HG02763 (cell line): Measurements from ENCODE around the gene SYNE3.
A peak's percentile ranks its signal among the peaks of the same experiment; 100 is the strongest.

Source experiments
- ATAC-seq: cut with Tn5 transposase; IDR thresholded peaks from one replicate; pipeline ENCODE4 v1.9.1; 2021; ENCODE audit warnings: mild to moderate bottlenecking, moderate library complexity; ENCODE audit not compliant: unreplicated experiment

Gene SYNE3

DNA sequence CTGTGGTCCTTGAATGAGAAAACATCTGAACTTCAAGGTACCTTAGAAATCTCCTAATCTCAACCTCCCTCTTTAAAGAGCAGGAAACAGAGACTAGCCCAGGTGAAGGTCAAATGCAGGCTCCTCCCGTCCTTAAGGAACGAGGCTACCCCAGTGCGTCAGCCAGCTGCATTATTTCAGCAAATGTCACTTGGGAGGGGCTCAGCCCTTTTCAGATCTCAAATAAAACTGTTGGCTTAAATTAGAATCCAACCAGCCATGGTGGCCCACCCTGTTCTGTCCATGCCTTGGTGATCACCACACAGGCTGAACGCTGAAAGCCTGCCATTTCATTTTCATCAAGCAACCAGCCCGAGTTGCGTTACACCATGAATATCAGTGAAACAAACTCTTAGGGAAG is 7.0 kb downstream of the SYNE3 start:
- no peak for ATAC-seq

DNA sequence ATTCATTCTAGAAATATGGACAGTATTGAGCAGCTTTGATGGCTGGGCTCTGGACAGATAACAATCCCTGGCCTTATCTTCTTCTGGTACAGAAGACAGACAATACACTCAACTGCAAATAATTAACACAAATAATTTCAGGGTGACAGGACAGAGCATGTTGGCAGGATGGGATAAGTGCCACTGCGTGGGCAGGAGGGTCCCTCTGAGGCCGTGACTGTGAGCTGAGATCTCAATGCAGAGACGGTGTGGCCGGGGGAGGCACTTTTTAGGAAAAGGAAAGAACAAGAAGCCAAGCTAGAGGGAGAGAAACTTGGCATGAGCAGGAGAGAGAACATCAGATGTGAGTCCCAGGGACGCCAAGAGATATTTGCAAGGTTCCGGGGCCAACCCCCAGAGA is 8.1 kb downstream of the SYNE3 start:
- no peak for ATAC-seq

DNA sequence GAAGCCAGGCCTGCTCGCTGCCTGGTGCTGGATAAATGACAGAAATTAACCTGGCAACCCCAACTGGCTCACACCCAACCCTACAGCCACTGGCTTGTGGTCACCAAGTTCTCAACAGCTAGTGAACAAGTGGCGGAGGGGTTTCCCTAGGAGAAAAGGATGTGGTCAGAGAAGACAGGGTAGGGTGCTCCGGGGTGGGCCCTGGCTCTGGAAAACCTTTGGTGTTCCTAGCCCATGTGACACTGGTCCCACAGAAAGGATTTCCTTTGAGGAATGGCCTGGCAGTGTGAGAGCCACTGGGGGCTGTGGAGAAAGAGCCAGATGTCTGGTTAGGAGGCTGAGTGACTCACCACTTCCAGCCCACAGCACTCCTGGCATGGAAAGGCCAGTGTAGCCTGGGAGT is 8.7 kb downstream of the SYNE3 start:
- ATAC-seq = peak; percentile 27

DNA sequence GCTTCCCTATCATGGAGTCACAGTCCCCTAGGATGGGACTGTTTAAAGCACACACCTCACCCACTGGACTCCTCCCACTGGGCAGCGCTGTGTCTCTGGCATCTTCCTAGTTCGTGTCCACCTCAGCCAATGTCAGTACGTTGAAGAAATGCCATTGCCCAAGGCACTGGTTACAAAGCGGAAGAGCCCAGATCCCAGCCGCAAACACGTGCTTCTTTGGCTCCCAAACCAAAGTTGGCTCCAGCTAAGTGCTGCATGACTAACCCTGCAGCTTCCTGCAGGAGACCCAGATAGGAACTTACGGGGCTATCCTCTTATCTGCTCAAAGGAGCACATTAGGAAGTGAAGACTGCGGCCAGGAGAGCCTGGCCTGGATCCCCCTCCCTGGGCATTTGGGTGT is 9.3 kb downstream of the SYNE3 start:
- ATAC-seq = no peak

DNA sequence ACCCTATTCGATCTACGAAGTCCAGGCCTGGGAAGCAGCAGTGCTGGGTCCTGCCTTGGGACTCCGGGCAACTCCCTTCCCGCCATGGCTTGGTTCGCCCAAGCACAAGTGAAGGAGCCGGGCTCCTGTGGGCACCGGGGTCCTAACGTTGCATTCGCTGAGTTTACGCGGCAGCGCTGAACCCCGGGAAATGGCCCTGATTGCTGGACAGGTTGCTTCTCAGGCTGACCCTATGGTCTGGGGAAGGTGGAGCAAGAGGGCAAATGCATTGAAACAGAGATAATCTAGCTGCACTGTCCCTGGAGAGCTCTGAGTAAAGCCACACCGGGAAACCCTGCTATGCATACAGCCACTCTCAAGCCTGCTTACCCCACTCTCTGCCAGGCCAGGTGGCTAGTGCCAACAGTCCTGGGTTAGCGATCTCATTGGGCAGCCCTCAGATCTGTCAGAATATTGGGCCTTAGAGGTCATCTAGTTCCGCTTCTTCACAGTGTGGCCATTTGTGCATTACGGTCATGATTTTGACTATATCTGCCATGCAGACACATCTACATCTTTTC is 11.3 kb downstream of the SYNE3 start:
- ATAC-seq = peak; percentile 57

DNA sequence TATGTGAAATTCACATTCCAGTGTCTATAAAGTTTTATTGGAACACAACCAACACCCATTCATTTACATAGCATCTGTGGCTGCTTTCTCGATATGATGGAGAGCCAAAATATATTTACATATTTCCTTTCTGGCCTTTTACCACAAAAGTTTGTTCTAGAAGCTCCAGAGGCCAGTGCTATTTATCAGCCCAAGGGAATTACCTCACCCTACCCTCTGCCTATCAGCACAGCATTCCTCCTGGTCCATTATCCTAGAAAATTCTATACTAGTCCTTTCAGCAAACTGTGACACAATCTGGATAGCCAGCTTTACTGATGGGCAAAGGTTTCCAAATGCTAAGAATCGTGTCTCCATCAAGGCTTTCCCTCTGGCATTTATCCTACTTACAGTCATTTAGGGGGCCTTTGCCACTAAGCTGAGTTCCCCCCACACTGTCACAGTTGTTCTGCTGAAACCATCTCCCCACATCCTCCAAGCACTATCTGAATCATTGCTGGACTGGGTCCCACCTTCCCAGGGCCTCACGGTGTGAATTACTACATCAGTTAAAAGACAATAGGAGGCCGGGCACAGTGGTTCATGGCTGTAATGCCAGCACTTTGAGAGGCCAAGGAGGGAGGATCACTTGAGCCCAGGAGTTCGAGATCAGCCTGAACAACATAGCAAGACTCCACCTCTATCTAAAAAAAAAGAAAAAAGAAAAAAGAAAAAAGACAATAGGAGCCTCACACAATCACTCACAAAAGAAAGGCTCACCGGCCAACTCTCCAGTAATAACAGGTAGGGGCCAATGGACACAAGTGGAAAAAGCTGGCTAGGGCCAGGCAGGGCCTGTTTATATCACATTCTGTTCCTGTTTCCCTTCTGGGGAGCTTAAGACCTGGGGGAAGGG is 12.1 kb downstream of the SYNE3 start:
- ATAC-seq = no peak

DNA sequence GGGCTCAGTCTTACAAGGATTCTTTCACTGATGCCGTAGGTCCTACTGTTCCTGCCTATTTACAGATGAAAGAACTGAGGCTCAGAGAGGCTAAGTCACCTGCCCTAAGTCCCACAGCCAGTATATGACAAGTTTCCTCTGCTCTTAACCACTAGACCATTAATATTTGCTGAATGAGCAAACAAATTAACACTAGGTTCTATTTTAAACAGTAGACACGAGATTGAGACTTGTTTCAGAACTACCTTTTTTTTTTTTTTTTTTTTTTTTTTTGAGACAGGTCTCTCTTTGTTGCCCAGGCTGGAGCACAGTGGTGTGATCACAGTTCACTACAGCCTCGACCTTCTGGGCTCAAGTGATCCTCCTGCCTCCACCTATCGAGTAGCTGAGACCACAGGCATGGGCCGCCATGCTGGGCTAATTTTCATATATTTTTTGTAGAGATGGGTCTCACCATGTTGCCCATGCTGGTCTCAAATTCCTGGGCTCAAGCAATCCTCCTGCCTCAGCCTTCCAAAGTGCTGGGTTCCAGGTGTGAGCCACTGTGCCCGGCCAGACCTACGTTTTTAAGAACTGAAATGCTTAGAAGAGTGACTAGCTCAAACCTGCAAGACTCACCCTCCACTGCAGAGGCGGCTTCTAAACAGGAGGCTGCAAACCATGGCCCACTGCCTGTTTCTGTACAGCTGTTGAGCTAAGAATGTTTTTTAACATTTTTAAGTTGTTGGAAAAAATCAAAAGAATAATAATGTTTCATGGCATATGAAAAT is 12.9 kb downstream of the SYNE3 start:
- peak; percentile 43 for ATAC-seq

DNA sequence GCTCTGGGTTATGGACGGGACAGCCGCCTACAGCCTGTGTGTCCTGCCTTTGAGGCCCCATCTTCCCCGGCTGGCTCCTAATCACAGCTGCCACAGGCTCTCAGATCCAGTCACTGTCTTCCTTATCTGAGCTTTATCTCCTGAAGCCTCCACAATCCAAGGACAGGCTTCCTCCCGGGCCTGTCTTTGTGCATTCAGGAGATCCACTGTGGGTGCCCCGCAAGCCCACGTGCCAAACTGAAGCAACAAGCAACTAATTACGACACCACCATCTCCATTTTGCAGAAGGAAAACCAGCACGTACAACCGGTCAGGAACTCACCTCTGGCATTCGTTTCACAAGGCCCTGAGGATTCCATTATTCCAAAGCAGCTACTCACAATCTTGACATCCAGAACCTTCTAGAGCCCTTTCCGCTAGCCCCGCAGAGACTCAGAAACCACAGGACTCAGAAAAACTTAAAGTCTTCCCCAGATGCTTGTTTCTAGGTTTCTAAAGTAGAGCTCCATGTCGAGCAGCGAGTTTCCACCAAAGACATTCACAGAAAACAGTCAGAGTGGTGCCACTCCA is 14.0 kb downstream of the SYNE3 start:
- ATAC-seq = no peak

DNA sequence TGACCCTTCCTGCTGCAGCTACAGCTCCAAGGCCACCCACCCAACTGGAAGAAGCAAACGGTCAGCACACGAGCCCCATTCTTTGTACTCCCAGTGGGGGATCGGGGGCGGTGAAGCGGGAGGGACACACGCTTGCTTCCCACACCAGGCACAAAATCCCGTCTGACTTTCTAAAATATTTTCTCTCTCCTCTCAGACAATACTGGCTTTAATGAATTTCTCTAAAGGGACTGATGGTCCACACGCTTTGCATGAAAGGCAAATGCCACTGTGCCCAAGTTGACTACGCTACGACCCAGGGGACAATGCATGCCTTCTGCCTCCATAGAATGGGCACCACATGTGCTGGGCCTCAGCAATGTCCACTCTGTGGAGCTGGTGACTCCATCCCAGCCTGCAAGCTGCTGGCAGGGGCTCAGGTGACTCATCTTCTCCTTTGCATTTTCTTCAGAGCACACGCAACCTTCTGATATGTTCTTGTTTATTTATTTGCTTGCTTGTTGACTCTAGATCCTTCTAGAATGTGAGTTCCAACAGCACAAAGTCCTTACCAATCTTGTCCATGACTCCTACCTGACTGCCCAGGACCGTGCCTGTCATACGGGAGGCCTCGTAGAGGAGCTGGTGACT is 15.6 kb downstream of the SYNE3 start:
- ATAC-seq = no peak

DNA sequence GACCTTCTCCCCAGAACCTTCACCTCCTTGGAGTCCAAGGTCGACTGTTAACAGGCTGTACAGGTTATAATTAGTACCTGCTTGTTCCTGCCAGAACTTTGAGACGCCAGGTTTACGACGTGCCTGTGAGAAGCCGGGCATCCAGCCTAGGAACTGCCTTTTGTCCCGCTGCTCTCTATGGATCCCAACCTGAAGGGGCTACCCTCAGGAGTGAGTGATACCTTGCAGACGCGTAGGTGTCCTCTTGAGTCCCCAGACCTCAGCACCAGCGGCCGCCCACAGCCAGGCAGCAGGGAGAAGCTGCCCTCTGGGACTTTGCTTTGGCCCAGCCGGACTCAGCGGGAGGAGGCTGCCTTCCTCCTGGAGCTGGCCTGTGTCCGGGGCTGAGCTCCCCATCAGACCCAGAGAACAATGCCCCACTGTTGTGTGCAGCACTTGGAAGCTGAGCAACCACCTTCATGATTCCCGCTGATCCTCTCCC is 16.2 kb downstream of the SYNE3 start:
- ATAC-seq = no peak

DNA sequence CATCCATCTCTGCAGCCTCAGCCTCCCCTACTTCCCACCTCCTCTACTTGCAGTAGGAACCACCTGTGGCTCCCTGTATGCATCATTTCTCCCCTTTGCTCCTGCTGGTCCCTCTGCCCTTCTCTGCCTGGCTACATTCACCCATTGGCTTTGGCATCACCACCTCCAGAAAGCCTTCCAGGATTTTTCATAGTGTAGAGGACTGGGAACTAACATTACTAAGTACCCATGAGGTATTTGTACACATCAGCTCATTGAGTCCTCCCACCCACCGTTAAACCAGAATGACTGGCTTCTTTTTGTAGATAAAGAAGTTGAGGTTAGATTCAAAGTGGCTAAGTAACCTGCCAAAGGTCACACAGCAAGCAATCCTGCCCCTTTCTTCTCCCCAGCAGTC is 17.1 kb downstream of the SYNE3 start:
- no peak for ATAC-seq

DNA sequence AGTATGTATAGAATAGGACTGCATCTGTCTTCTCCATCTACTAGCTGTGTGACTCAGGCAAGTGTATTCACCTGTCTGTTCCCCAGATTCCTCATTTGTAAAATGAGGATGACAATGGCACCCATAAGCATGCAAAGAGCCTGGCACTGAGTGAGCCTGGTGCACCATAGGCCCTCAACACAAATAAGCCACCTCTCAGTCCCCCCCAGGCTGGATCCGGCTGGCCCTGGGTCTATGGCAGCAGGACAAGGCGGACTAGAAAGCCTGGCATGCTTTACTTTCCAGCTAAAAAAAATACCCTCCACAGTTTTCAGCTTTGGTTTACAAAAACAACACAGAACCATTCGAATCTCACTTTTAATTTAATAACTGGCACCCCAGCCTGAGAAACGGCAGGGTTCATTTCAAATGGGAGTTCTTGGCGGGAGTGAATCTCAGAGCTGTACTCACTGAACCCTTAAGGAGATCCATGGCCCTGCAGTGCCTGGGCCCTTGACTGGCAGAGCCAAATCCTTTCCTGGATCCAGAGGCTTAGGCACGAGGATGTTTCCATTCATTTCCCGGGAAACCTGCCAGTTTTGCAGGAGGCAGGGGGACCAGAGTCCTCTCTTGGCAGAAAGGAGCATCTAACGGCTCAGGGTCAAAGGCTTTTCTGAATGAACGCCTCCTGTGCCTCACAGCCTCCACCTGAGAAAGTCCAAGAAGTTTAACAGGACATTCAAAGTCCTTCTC is 17.7 kb downstream of the SYNE3 start:
- no peak for ATAC-seq

DNA sequence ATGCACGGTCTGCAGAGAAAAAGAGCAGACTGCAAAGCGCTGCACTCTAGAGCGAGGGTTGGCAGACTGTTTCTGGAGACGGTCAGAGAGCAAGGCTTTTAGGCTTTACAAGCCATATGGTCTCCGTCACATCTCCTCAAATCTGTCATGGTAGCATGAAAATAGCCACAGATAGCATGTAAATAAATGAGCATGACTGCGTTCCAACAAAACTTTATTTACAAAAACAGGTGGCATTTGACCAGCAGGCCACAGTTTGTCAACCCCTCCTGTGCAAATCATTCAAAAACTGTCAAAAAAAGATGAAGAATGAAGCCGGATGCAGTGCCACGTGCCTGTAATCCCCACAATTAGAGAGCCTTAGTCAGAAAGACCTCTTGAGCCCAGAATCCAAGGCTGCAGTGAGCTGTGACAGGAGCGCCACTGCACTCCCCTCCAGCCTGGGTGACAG is 18.9 kb downstream of the SYNE3 start:
- ATAC-seq = no peak

DNA sequence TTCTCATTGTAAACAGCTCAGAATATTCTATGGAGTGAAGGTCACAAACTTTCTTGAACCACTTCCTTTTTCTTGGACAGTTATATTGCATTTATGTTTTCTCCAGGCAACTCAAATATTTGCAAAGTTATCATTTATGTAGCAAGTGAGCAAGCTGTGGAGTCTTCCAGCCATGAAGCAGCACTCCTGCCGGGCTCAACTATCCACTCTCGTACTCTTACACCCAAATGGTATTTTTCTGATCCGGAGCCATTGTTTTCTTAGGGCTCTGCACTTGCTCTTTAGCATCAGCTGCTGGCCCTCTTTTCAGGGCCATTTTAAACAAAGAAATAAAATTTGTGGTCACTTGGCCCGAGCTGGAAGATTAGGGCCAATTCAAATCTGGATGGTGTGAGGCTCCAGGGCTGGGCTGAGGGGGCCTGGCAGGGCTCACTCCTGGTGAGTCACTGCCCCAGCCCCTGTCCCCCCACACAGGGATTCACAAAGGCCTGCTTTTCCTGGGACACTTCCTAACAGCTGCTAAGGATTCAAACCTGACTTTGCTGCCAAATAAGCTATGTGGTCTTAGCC is 19.7 kb downstream of the SYNE3 start:
- no peak for ATAC-seq

DNA sequence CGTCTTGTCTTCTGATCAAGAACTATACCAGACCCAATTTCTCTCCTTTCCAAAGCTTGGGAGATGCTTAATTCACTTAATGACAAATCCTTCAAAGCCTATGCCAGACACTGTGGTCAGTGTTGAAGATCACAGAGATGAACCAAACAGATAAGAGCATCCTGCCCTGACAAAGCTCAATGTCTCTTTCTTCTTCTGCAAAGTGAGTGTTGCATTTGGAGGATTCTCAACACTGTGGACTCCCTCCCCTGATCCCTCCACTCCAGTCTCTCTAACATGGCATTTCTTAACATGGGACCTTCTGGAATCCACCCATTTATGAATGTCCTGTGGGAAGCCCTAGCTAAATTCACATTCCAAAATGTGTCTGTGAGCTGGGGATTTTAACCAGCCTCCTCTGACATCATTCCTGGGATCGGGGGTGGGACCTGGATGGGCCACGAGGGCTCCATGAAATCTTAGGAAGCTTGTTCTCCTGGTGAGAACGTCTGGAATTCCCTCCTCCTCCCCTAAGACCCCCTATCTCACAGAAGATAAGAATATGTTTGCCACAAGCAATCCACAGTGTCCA is 20.3 kb downstream of the SYNE3 start:
- peak; percentile 13 for ATAC-seq

DNA sequence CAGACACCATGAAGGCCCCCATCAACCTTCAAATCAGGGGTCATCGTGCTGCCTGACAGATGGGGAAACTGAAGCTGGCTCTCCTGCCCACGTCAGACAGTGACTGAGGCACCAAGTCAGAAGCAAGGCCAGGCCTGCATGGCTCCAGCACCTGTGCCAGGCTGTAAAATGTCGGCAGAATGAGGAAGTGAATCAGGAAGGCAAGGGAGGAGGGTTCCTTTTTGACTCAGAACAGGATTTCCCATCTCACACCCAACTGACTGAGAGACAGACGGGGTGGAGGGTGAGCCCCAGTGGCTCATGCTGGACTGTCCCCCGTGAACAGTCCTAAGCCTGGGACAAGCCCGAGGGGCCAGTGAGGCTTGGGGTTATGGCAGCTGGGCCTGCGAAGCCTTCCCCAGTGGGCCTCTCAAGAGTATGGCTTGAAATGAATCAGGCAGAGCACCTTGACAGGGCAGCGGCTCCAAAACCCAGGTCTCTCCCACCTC is 20.9 kb downstream of the SYNE3 start:
- ATAC-seq = peak; percentile 83

DNA sequence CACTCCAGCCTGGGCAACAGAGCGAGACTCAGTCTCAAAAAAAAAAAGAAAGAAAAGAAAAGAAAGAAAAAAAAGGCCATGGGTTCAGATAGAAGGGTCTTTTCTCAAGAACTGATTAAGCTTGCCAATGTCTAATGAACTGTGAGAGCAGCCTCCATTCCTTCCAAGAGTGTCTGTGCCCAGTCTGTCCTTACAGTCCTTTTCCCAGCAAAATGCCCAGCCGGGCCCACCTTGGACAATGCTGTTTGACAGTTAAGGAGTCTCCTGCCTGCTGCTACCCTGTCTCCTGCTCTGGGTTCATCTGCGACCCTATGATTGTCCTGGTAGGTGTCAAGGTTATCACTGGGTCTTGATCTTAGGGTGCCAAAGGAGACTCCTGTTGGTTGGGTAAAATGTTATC is 21.4 kb downstream of the SYNE3 start:
- no peak for ATAC-seq

DNA sequence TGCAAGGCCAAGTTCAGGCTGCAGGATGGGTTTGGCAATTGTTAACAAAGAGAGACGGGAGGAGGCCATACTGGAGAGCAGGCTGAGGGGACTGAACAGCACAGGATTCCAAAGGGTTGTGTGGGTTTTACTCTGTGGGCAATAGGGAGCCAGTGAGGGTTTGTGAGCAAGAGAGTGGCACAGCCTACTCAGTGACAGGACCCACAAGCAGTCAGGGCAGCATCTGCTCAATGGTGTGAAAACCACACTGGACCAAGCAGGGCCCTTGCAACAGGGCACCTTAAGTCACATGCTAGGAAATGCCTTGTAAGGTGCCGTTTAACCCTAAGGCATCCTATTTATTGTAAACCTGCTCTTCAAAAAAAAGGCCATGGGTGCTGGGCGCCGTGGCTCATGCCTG is 22.0 kb downstream of the SYNE3 start:
- ATAC-seq = no peak

DNA sequence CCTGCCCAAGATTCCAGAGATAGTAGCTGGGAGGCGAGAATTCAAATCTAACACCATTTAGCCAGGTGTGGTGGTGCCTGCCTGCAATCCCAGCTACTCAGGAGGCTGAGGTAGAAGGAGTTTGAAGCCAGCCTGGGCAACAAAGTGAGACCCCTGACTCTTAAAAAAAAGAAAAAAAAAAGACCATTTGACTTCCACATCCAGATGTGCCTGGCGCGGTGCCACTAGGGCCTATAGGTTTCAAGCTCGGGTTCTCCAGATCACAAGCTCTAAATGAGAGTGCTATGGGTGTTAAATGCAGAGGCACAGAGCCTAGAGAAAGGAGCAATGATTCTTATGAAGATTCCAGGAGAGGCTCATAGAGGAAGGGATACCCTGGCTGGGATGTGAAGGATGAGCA is 22.5 kb downstream of the SYNE3 start:
- no peak for ATAC-seq
